Measurements from ENCODE around the gene ATP6V0A1.
"Not testable (repeated sequence)": the region's sequence is repeated elsewhere in the genome, so short reads cannot be mapped to it uniquely, and the experiment has no call there.

The ATP6V0A1 gene

DNA sequence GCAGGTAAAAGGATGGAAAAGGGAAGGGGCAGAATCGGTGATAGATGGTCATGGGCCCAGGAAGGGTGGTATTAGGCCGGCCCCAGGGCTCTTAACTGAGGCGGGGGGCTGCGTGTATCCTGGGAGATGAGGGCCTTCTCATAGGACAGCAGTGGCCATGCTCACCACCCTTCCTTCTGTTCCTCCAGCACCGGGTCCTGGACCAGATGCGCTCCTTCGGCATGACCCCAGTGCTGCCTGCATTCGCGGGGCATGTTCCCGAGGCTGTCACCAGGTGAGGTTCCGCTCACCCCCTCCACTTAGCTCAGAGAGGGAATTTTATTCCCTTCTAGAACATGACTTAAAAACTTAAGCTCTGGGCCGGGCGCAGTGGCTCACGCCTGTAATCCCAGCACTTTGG, 79.8 kb downstream of the ATP6V0A1 start:
- no peaks in the 10 kb centered on the region for H3K9me2 ChIP-seq (replicated peaks; ENCODE audit: low read depth, low read length)
- no peaks in the 10 kb centered on the region for H3K27me3 ChIP-seq (ENCODE audit: insufficient read depth, low read length, poor library complexity, severe bottlenecking)
- H4K20me1 ChIP-seq (ENCODE audit: insufficient read depth, low read length, poor library complexity, severe bottlenecking), result peaks cover 8% of the 10 kb centered on the region
- no peak overlapping the region for H3K4me3 ChIP-seq (ENCODE audit: low read length, poor library complexity, severe bottlenecking)
- H3K4me2 ChIP-seq (ENCODE audit: low read depth, low read length, poor library complexity, severe bottlenecking), result peak overlapping the region; percentile 96
- no peaks in the 10 kb centered on the region; the same call in 1 of the 2 replicates for H3K36me3 ChIP-seq (ENCODE audit: insufficient read depth, low read length)
- H2AFZ ChIP-seq (ENCODE audit: low read length), result no peak overlapping the region
- H3K79me2 ChIP-seq (ENCODE audit: insufficient read depth, low read length), result peaks cover 36% of the 10 kb centered on the region
- peaks cover 37% of the 10 kb centered on the region for H3K4me1 ChIP-seq (ENCODE audit: insufficient read depth, low read length, poor library complexity, severe bottlenecking)
- H3K9ac ChIP-seq (ENCODE audit: low read depth, low read length, poor library complexity, severe bottlenecking), result peak overlapping the region; percentile 91
- H3K9me3 ChIP-seq (ENCODE audit: insufficient read depth, low read depth, low read length), result no peaks in the 10 kb centered on the region
- TF ChIP-seq, protein P1, sequence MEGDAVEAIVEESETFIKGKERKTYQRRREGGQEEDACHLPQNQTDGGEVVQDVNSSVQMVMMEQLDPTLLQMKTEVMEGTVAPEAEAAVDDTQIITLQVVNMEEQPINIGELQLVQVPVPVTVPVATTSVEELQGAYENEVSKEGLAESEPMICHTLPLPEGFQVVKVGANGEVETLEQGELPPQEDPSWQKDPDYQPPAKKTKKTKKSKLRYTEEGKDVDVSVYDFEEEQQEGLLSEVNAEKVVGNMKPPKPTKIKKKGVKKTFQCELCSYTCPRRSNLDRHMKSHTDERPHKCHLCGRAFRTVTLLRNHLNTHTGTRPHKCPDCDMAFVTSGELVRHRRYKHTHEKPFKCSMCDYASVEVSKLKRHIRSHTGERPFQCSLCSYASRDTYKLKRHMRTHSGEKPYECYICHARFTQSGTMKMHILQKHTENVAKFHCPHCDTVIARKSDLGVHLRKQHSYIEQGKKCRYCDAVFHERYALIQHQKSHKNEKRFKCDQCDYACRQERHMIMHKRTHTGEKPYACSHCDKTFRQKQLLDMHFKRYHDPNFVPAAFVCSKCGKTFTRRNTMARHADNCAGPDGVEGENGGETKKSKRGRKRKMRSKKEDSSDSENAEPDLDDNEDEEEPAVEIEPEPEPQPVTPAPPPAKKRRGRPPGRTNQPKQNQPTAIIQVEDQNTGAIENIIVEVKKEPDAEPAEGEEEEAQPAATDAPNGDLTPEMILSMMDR (conservative IDR thresholded peaks at IDR 0.05; ENCODE audit: low read length), result no peak
- no peak for TF ChIP-seq EZH2phosphoT487 (IDR thresholded peaks at IDR 0.05; ENCODE audit: borderline replicate concordance)
- no peaks in the 10 kb centered on the region for H3F3A ChIP-seq (ENCODE audit: low read depth)

DNA sequence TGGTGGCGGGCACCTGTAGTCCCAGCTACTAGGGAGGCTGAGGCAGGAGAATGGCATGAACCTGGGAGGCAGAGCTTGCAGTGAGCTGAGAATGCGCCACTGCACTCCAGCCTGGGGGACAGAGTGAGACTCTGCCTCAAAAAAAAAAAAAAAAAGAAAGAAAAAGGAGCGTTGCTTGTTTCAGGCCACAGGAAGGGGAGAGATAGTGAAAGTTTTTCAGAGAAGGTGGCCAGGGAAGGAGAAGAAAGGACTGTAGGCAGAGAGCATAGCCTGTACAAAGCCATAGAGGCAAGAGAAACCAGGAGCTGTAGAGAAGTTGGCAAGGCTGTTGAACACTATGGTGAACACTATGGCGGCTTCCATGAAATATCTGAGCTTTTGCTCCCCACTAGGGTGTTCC, 81.9 kb downstream of the ATP6V0A1 start:
- H3K9me3 ChIP-seq (ENCODE audit: insufficient read depth, low read depth, low read length); H3K4me3 ChIP-seq (ENCODE audit: low read length, poor library complexity, severe bottlenecking); H4K20me1 ChIP-seq (ENCODE audit: insufficient read depth, low read length, poor library complexity, severe bottlenecking); H3F3A ChIP-seq (ENCODE audit: low read depth); H3K9ac ChIP-seq (ENCODE audit: low read depth, low read length, poor library complexity, severe bottlenecking); H3K36me3 ChIP-seq (ENCODE audit: insufficient read depth, low read length); H3K27me3 ChIP-seq (ENCODE audit: insufficient read depth, low read length, poor library complexity, severe bottlenecking); H2AFZ ChIP-seq (ENCODE audit: low read length); H3K9me2 ChIP-seq (replicated peaks; ENCODE audit: low read depth, low read length): not testable (repeated sequence)
- peak overlapping the region; percentile 46 for H3K4me2 ChIP-seq (ENCODE audit: low read depth, low read length, poor library complexity, severe bottlenecking)
- peaks cover 29% of the 10 kb centered on the region for H3K4me1 ChIP-seq (ENCODE audit: insufficient read depth, low read length, poor library complexity, severe bottlenecking)
- peaks cover 24% of the 10 kb centered on the region for H3K79me2 ChIP-seq (ENCODE audit: insufficient read depth, low read length)

DNA sequence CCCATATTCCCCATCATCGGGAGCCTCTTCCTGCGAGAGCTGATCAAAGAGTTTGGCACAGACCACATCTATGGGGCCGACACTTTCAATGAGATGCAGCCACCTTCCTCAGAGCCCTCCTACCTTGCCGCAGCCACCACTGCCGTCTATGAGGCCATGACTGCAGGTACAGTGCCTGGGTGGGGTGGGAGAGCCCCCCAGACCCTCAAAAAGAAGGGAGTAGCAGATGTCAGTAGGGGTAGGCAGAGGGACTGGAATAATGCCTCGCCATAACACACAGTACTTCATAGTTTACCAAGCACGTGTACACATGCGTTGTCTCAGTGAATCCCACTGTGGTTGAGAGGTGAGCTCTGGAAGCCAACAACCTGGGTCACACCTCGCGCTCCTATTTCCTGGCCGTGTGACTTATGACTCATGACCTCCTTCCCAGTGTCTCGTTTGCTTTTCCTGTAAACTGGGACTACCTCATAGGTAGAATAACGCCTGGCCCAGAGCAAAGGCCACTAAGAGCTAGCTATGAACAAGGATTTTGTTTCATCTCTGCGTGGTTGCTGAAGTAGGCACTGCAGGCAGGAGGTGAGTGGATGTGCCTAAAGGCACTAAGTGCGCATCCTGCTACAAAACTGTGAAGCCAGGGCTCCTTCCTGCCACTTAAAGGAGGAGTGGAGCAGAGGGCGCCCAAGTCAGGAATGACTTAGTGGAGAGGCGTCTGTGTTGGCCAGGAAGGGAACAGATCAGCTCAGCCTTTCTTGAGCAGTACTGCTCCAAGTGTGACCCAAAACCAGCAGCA, 82.6 kb downstream of the ATP6V0A1 start:
- Histone ChIP-seq H2AFZ (ENCODE audit: low read length) (no peak overlapping the region), H4K20me1 (ENCODE audit: insufficient read depth, low read length, poor library complexity, severe bottlenecking) (peaks cover 8% of the 10 kb centered on the region), H3K4me1 (ENCODE audit: insufficient read depth, low read length, poor library complexity, severe bottlenecking) (peaks cover 26% of the 10 kb centered on the region), H3K9ac (ENCODE audit: low read depth, low read length, poor library complexity, severe bottlenecking) (peak overlapping the region; percentile 2), H3K27me3 (ENCODE audit: insufficient read depth, low read length, poor library complexity, severe bottlenecking) (no peaks in the 10 kb centered on the region), H3K36me3 (ENCODE audit: insufficient read depth, low read length) (no peaks in the 10 kb centered on the region; the same call in 1 of the 2 replicates), H3K9me3 (ENCODE audit: insufficient read depth, low read depth, low read length) (no peaks in the 10 kb centered on the region), H3K4me2 (ENCODE audit: low read depth, low read length, poor library complexity, severe bottlenecking) (peak overlapping the region; percentile 46), H3K79me2 (ENCODE audit: insufficient read depth, low read length) (peaks cover 21% of the 10 kb centered on the region), H3F3A (ENCODE audit: low read depth) (no peaks in the 10 kb centered on the region), H3K4me3 (ENCODE audit: low read length, poor library complexity, severe bottlenecking) (no peak overlapping the region), H3K9me2 (replicated peaks; ENCODE audit: low read depth, low read length) (no peaks in the 10 kb centered on the region)
- TF ChIP-seq, protein P1 (conservative IDR thresholded peaks at IDR 0.05; ENCODE audit: low read length), result no peak
- TF ChIP-seq EZH2phosphoT487 (IDR thresholded peaks at IDR 0.05; ENCODE audit: borderline replicate concordance), result no peak
